GM18508 (cell line): ENCODE data around the gene SKIC3.

Experiments
- ATAC-seq: cut with Tn5 transposase; IDR thresholded peaks from one replicate; pipeline ENCODE4 v1.9.1; 2021; ENCODE audit warnings: moderate number of reproducible peaks; ENCODE audit not compliant: insufficient read depth, unreplicated experiment

SKIC3 gene

DNA sequence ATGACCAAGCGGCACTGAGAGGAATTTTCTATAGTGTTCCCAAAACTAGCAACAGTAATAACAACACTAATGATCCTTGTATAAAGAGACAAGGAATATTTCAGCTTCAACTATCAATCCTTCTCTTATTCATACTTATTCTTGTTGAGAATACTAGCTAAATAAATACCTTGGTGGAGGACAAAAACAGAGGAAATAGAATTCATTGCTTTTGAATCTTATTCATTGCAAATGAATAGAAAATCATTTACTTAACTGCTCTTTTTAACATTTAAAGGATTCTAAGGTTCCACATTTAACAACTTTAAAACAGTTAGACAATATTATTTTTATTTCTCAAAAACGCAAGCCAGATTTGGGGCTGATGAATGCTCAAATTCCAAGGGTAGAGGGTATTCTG is 22.4 kb downstream of the SKIC3 start:
- ATAC-seq, result no peak

DNA sequence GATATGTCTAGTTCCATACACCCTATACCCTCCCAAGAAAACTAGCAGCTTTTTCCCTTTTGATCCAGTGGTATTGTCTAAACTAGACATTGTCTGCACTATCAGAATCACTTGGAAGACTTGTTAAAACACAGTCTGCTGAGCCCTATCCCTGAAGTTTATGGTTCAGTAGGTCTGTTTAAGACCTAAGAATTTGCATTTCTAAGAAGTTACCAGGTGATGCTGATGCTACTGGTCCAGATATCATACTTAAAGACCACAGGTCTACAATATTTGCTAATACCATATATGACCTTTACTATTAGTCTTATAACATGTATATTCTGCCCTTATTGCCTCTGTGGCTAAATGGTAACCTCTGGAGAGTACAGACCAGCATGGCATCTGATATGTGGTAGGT is 23.3 kb downstream of the SKIC3 start:
- ATAC-seq, result no peak

DNA sequence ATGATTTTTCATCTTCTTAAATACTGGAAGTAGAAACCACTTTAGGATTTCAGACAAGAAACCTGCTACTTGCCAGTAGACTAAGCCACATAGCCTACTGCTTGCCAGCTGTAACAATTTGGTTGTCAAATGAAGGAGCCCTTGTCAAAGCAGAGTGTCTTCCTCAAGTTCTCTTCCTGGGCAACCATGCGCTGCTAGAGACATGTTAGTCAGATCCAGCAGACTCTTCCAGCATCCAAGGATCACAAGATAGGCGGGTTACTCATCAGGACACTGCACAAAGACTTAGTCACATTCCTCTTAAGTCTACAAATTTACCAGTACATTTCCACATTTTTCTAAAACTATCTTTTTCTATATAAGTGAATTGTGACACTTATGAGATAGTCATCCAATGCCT is 24.4 kb downstream of the SKIC3 start:
- ATAC-seq, result no peak

DNA sequence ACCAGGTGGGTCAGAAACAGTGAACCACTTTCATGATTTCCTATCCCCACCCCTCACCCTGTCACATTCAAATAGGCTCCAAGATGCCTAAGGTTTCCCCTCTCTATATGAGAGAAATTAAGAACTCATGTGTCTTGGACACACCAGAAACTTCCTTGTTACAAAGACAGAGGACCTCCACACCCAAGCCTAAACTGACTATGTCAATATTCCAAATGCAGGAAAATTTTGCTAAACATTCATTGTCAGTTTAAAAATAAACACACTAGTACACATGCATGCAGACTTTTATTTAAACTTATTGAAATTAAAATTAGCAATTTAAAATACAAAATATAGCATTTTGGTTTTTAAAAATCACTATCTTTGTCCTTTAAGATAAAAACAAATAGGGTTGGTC is 26.2 kb downstream of the SKIC3 start:
- ATAC-seq, result no peak

DNA sequence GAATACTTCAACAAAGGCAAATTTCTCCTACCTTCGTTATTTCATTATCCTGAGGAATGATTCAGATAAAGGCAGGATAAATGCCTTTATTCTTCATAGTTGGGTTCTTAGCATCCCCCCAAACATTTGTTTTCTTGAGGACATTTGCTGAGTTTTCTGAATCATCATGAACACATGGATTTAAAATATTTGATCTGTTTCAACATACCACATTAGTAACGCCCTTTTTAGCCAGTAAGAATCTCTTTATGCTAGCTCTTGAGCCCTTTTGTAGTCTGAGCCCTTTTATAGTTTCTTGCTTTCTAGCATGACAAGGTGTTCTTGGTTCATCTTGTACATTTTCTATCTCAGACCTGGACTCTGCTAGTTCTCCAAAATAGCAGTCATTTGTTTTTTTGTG is 27.9 kb downstream of the SKIC3 start:
- no peak for ATAC-seq

DNA sequence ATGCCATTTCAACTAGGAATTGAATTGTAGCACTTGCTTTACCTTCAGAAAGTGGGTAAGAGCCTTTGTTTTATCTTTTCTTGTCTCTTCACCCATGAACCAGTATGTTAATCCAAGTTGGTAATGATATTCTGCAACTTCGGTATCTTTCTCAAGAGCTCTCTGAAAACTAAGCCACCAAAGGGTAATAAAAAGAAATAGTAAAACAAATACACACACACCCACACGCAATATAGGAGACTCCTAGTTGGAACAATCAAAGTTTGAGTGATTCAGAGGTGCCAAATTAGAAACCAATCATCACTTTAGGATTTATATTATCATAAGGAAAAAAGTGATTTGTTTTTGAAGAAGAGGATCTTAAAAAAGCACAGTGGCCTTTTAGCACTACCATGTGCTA is 30.4 kb downstream of the SKIC3 start:
- ATAC-seq, result no peak

DNA sequence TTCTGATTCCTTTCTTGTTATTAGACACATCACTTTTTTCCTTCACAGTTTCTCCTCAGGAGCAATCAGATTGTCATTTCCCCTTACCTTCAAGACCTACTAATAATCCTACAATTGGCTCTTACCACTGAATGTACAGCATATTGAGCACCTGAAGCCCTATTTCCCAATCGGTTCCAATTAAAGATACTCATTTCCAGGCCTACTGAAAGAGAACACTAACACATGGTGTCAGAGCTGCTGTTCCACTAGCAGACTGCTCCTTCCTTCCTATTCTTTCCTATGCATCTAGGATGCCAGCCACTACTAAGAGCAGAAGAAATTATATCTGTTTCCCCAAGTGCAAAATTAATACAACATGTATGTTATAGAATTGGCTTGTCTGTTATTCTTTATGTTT is 34.6 kb downstream of the SKIC3 start:
- ATAC-seq, result no peak

DNA sequence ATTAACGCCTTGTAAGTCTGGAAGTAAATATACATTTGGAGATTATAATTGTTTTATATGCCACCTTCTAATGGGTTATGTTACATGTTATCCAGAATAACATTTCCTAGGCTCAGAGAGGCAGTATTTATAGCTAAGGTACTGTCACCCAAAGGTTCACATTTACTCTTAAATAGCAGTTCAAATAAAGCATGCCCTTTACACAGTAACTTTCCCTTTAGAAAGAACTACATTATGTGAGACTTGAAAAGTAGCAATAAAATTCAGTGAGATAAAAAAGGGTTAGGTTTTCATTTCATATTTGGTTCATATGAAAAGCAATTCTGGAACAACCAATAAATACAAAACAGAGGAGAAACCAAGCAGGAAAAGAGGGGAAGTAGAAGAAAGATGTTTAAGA is 35.1 kb downstream of the SKIC3 start:
- ATAC-seq, result no peak

DNA sequence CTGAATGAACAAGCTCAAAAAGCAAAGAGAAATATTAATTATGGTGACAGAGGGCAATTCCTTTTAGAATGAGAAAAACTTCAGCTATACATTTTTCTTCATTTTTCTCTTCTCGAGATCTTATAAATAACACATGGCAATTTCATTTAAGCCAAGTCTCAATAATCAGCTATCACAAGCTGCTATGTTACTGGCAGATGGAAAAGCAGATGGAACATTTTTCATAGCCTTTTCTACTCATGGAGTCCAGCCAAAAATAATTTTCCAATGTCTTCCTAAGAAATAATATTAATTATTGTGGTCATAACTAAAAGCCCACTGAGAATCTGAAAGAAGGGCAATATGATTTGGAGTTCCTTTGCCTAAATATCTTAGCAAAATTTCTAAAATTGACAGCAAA is 35.6 kb downstream of the SKIC3 start:
- no peak for ATAC-seq

DNA sequence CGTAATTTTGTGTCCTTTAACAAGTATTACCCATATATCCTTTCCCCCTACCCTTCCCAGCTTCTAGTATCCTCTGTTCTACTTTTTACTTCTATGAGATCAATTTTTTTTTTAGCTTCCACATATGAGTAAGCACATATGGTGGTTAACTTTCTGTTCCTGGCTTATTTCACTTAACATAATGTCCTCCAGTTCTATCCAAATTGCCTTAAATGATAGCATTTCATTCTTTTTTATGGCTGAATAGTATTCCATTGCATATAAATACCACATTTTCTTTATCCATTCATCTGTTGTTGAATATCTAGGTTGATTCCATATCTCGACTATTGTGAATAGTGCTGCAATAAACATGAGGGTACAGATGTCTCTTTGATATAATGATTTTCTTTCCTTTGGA is 36.4 kb downstream of the SKIC3 start:
- ATAC-seq, result no peak

DNA sequence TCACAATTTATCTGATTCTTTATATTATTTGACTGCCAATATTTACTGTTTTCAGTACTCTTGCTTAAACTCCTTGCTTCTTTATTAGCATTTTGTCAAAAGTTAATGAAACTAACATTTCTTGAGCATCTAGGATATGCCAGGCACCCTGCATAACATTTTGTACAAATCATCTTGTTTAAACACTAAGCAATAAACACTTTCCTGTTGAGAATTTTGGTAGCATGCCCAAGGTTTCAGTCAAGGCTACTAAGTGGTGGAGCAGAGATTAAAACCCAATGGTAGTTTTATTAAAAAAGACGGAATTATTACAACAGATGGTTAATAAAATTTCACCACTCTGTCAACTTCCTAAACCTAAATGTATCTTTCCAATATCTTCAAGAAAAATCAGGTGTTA is 43.2 kb downstream of the SKIC3 start:
- no peak for ATAC-seq

DNA sequence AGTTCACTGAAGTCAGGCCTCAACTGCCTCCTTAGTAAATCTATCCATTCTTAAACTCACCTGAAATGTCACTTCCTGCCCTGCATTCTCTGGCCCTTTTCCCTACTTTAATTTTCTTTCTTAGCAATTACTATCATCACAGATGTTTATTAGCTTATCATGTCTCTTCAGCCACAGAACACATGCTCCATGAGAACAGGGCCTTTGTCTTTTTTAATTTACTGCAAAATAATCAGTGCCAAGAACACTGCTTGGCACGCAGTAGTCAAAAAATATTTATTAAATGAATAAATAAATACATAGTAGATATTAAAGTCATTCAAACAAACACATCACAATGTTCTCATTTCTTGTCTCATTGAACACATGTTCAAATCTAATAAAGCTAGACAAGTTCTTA is 46.2 kb downstream of the SKIC3 start:
- no peak for ATAC-seq
